ENCODE results near the gene SEMA3A.

Gene SEMA3A

GRCh38 chr7:84190016-84190705 is 4.4 kb downstream of the SEMA3A start:
- TF ChIP-seq, protein P1, sequence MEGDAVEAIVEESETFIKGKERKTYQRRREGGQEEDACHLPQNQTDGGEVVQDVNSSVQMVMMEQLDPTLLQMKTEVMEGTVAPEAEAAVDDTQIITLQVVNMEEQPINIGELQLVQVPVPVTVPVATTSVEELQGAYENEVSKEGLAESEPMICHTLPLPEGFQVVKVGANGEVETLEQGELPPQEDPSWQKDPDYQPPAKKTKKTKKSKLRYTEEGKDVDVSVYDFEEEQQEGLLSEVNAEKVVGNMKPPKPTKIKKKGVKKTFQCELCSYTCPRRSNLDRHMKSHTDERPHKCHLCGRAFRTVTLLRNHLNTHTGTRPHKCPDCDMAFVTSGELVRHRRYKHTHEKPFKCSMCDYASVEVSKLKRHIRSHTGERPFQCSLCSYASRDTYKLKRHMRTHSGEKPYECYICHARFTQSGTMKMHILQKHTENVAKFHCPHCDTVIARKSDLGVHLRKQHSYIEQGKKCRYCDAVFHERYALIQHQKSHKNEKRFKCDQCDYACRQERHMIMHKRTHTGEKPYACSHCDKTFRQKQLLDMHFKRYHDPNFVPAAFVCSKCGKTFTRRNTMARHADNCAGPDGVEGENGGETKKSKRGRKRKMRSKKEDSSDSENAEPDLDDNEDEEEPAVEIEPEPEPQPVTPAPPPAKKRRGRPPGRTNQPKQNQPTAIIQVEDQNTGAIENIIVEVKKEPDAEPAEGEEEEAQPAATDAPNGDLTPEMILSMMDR (IDR thresholded peaks at IDR 0.05; ENCODE audit: extremely low read depth, insufficient read depth, missing control alignments): no peak
- no peak for DNase-seq (ENCODE audit: low spot score)
- in situ Hi-C loops (cut with MboI; ENCODE audit: low pct_unique_long_range_greater_than_20kb, low sequenced_read_pairs, unreplicated experiment): no loop called here

GRCh38 chr7:84188786-84189405 is 5.7 kb downstream of the SEMA3A start:
- DNase-seq (ENCODE audit: low spot score): no peak
- TF ChIP-seq, protein P1 (IDR thresholded peaks at IDR 0.05; ENCODE audit: extremely low read depth, insufficient read depth, missing control alignments): peak; percentile 17
- in situ Hi-C loops (cut with MboI; ENCODE audit: low pct_unique_long_range_greater_than_20kb, low sequenced_read_pairs, unreplicated experiment): no loop called here

DNA sequence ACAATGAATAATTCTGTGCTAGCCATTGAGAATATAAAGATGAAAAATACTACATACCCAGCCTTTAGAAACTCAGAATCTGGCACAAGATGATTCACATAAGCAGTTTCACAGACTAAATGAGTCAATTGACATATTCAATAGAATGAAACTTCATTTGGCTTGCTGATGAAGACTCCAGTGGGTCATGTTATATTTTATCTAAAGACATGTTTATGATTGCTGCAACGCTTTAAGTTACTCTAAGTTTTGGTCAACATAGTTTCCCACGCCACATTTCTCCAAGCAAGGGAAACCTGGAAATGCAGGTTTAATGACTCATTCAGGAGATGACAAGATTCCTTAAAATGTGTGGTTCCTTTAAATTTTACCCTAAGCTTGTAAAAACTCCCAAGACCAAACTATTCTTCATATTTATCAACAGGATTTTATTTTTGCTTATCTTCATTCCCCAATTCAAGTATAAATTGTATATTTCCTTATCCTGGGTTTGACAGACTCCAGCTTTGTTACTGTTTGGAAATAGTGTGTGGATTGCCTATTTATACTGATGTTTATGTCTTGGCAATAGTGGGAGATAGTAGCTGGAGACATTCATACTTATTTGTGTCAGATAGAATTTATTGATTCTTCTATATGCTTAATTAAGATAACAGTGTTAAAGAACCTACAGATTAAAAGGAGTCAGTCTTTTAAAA is 6.6 kb downstream of the SEMA3A start:
- DNase-seq (ENCODE audit: low spot score): no peak
- TF ChIP-seq, protein P1 (IDR thresholded peaks at IDR 0.05; ENCODE audit: extremely low read depth, insufficient read depth, missing control alignments): no peak
- in situ Hi-C loops (cut with MboI; ENCODE audit: low pct_unique_long_range_greater_than_20kb, low sequenced_read_pairs, unreplicated experiment): no loop called here

- no peak for DNase-seq (ENCODE audit: low spot score)
- TF ChIP-seq, protein P1 (IDR thresholded peaks at IDR 0.05; ENCODE audit: extremely low read depth, insufficient read depth, missing control alignments): no peak
- in situ Hi-C loops (cut with MboI; ENCODE audit: low pct_unique_long_range_greater_than_20kb, low sequenced_read_pairs, unreplicated experiment): no loop called here
Measured at GRCh38 chr7:84187087-84187805, 7.3 kb downstream of the SEMA3A start.

- TF ChIP-seq, protein P1 (IDR thresholded peaks at IDR 0.05; ENCODE audit: extremely low read depth, insufficient read depth, missing control alignments): no peak
- DNase-seq (ENCODE audit: low spot score): no peak
- in situ Hi-C loops (cut with MboI; ENCODE audit: low pct_unique_long_range_greater_than_20kb, low sequenced_read_pairs, unreplicated experiment): no loop called here
Measured at GRCh38 chr7:84183741-84184140, 10.8 kb downstream of the SEMA3A start.

GRCh38 chr7:84182301-84182700 is 12.3 kb downstream of the SEMA3A start:
- in situ Hi-C loops (cut with MboI; ENCODE audit: low pct_unique_long_range_greater_than_20kb, low sequenced_read_pairs, unreplicated experiment): no loop called here
- DNase-seq (ENCODE audit: low spot score): no peak
- TF ChIP-seq, protein P1 (IDR thresholded peaks at IDR 0.05; ENCODE audit: extremely low read depth, insufficient read depth, missing control alignments): no peak
